Measurements from ENCODE around the gene CRHBP.

The CRHBP gene

GRCh38 chr5:77003246-77003645, 50.4 kb downstream of the CRHBP start:
- H3K4me3 ChIP-seq (ENCODE audit: low read length), result no peak overlapping the region
- no peak for TF ChIP-seq CTCF (conservative IDR thresholded peaks at IDR 0.05; ENCODE audit: low read length)
- DNase-seq (ENCODE audit: low read depth), result no peak

GRCh38 chr5:77006124-77006523, 53.3 kb downstream of the CRHBP start:
- no peak for TF ChIP-seq CTCF (conservative IDR thresholded peaks at IDR 0.05; ENCODE audit: low read length)

GRCh38 chr5:77008413-77008812, 55.6 kb downstream of the CRHBP start:
- H3K4me3 ChIP-seq (ENCODE audit: low read length), result no peak overlapping the region
- no peak for TF ChIP-seq CTCF (conservative IDR thresholded peaks at IDR 0.05; ENCODE audit: low read length)
- DNase-seq (ENCODE audit: low read depth), result no peak

More at GRCh38 chr5:77006124-77006523, 53.3 kb downstream of the CRHBP start:
- no peak for DNase-seq (ENCODE audit: low read depth)
- H3K4me3 ChIP-seq (ENCODE audit: low read length), result no peak overlapping the region

- DNase-seq (ENCODE audit: low read depth), result no peak
- H3K4me3 ChIP-seq (ENCODE audit: low read length), result no peak overlapping the region
- no peak for TF ChIP-seq CTCF (conservative IDR thresholded peaks at IDR 0.05; ENCODE audit: low read length)
Measured at GRCh38 chr5:77010243-77010642, 57.4 kb downstream of the CRHBP start.

- DNase-seq (ENCODE audit: low read depth), result no peak
- no peak for TF ChIP-seq CTCF (conservative IDR thresholded peaks at IDR 0.05; ENCODE audit: low read length)
Measured at GRCh38 chr5:77011498-77011897, 58.7 kb downstream of the CRHBP start.

GRCh38 chr5:77012601-77013000, 59.8 kb downstream of the CRHBP start:
- TF ChIP-seq CTCF (conservative IDR thresholded peaks at IDR 0.05; ENCODE audit: low read length), result no peak
- DNase-seq (ENCODE audit: low read depth), result no peak
- H3K4me3 ChIP-seq (ENCODE audit: low read length), result no peak overlapping the region

More at GRCh38 chr5:77011498-77011897, 58.7 kb downstream of the CRHBP start:
- H3K4me3 ChIP-seq (ENCODE audit: low read length), result no peak overlapping the region

GRCh38 chr5:77015938-77016569, 63.2 kb downstream of the CRHBP start:
- no peak overlapping the region for H3K4me3 ChIP-seq (ENCODE audit: low read length)
- DNase-seq (ENCODE audit: low read depth), result peak; percentile 56
- TF ChIP-seq CTCF (conservative IDR thresholded peaks at IDR 0.05; ENCODE audit: low read length), result peak; percentile 50
